ENCODE data around the gene GATA6. TPM values are rescaled to one million over a fixed set of nuclear protein-coding genes. Genes with fewer than 3 reads are reported as not detected.
"Not testable (repeated sequence)": the region's sequence is repeated elsewhere in the genome, so short reads cannot be mapped to it uniquely, and the experiment has no call there.

Gene GATA6
- total RNA-seq, 1 donor from 2014 or later, result not detected

GRCh38 chr18:22211657-22212056 is 42.3 kb downstream of the GATA6 start:
- peaks cover 12% of the 10 kb centered on the region for H3K27me3 Mint-ChIP-seq (ENCODE audit: low read depth)
- H3K4me3 Mint-ChIP-seq, result no peak overlapping the region
- no peaks in the 10 kb centered on the region for H3K36me3 Mint-ChIP-seq (ENCODE audit: low read depth)
- no peak for TF ChIP-seq CTCF (conservative IDR thresholded peaks at IDR 0.05)
- no peak for DNase-seq (ENCODE audit: low read depth, low spot score)
- no peak overlapping the region for H3K27ac Mint-ChIP-seq (ENCODE audit: unreplicated experiment)
- no peaks in the 10 kb centered on the region for H3K9me3 Mint-ChIP-seq
- no peaks in the 10 kb centered on the region for H3K4me1 Mint-ChIP-seq

- H3K4me1 Mint-ChIP-seq, result peaks cover 5% of the 10 kb centered on the region
- no peaks in the 10 kb centered on the region for H3K27me3 Mint-ChIP-seq (ENCODE audit: low read depth)
- H3K4me3 Mint-ChIP-seq, result no peak overlapping the region
- no peaks in the 10 kb centered on the region for H3K9me3 Mint-ChIP-seq
- TF ChIP-seq CTCF (conservative IDR thresholded peaks at IDR 0.05), result no peak
- H3K27ac Mint-ChIP-seq (ENCODE audit: unreplicated experiment), result no peak overlapping the region
- H3K36me3 Mint-ChIP-seq (ENCODE audit: low read depth), result no peaks in the 10 kb centered on the region
- DNase-seq (ENCODE audit: low read depth, low spot score), result no peak
These were observed 44.1 kb downstream of the GATA6 start for GRCh38 chr18:22213333-22213973.

GRCh38 chr18:22214731-22215528 is 45.5 kb downstream of the GATA6 start:
- no peaks in the 10 kb centered on the region for H3K9me3 Mint-ChIP-seq
- no peak overlapping the region for H3K27ac Mint-ChIP-seq (ENCODE audit: unreplicated experiment)
- peaks cover 5% of the 10 kb centered on the region for H3K4me1 Mint-ChIP-seq
- no peak for DNase-seq (ENCODE audit: low read depth, low spot score)
- no peak for TF ChIP-seq CTCF (conservative IDR thresholded peaks at IDR 0.05)
- H3K27me3 Mint-ChIP-seq (ENCODE audit: low read depth), result no peaks in the 10 kb centered on the region
- H3K4me3 Mint-ChIP-seq, result no peak overlapping the region
- no peaks in the 10 kb centered on the region for H3K36me3 Mint-ChIP-seq (ENCODE audit: low read depth)

GRCh38 chr18:22218835-22219234 is 49.4 kb downstream of the GATA6 start:
- H3K27ac Mint-ChIP-seq (ENCODE audit: unreplicated experiment), result no peak overlapping the region
- TF ChIP-seq CTCF (conservative IDR thresholded peaks at IDR 0.05), result no peak
- peaks cover 7% of the 10 kb centered on the region for H3K27me3 Mint-ChIP-seq (ENCODE audit: low read depth)
- H3K9me3 Mint-ChIP-seq, result no peaks in the 10 kb centered on the region
- no peaks in the 10 kb centered on the region for H3K36me3 Mint-ChIP-seq (ENCODE audit: low read depth)
- no peak for DNase-seq (ENCODE audit: low read depth, low spot score)
- no peak overlapping the region for H3K4me3 Mint-ChIP-seq
- H3K4me1 Mint-ChIP-seq, result peaks cover 5% of the 10 kb centered on the region

GRCh38 chr18:22219568-22220355 is 50.4 kb downstream of the GATA6 start:
- Mint-ChIP-seq H3K27ac (ENCODE audit: unreplicated experiment) (no peak overlapping the region), H3K27me3 (ENCODE audit: low read depth) (peaks cover 7% of the 10 kb centered on the region), H3K9me3 (no peaks in the 10 kb centered on the region), H3K4me1 (peaks cover 5% of the 10 kb centered on the region), H3K4me3 (no peak overlapping the region), H3K36me3 (ENCODE audit: low read depth) (no peaks in the 10 kb centered on the region)
- TF ChIP-seq CTCF (conservative IDR thresholded peaks at IDR 0.05), result no peak
- no peak for DNase-seq (ENCODE audit: low read depth, low spot score)

- H3K9me3 Mint-ChIP-seq; H3K27me3 Mint-ChIP-seq (ENCODE audit: low read depth); H3K4me1 Mint-ChIP-seq; DNase-seq (ENCODE audit: low read depth, low spot score); H3K36me3 Mint-ChIP-seq (ENCODE audit: low read depth); H3K4me3 Mint-ChIP-seq; H3K27ac Mint-ChIP-seq (ENCODE audit: unreplicated experiment): not testable (repeated sequence)
These were observed 51.2 kb downstream of the GATA6 start for GRCh38 chr18:22220585-22220984.

Measured in neural crest cell (in vitro differentiated cells).